NCI-H226 (cell line): Measurements from ENCODE around the gene OR9G1.
"Not testable (repeated sequence)": the region's sequence is repeated elsewhere in the genome, so short reads cannot be mapped to it uniquely, and the experiment has no call there.

ENCODE experiments used
- DNase-seq: peaks from one replicate; pipeline ENCODE4 v3.0.0-alpha.2; 2015

Gene OR9G1

GRCh38 chr11:56698795-56699194 lies at the start of gene OR9G1:
Gene OR9G1 (plus strand): TSS chr11:56699095. CDS start chr11:56700388, 1,293 bp downstream.
- DNase-seq = no peak

GRCh38 chr11:56659755-56660154 lies 39.1 kb upstream of the OR9G1 start:
- DNase-seq = no peak

- no peak for DNase-seq
Observed at GRCh38 chr11:56663386-56663785, 35.5 kb upstream of the OR9G1 start, which contains the start of gene OR5AR1. Gene OR5AR1 (plus strand): TSS chr11:56663686. CDS start chr11:56663686, 0 bp downstream.

GRCh38 chr11:56670984-56671383 lies 27.9 kb upstream of the OR9G1 start:
- no peak for DNase-seq

GRCh38 chr11:56688554-56689100 lies 10.3 kb upstream of the OR9G1 start:
- no peak for DNase-seq

- DNase-seq = not testable (repeated sequence)
Observed at GRCh38 chr11:56691179-56691578, 7.7 kb upstream of the OR9G1 start.

GRCh38 chr11:56693428-56693827 lies 5.5 kb upstream of the OR9G1 start:
- no peak for DNase-seq

- DNase-seq = no peak
Observed at GRCh38 chr11:56700242-56700913, 1.5 kb downstream of the OR9G1 start.

GRCh38 chr11:56700914-56701485 lies 2.1 kb downstream of the OR9G1 start:
- no peak for DNase-seq

- no peak for DNase-seq
Observed at GRCh38 chr11:56705784-56706396, 7.0 kb downstream of the OR9G1 start.

GRCh38 chr11:56706486-56706885 lies 7.6 kb downstream of the OR9G1 start:
- no peak for DNase-seq

GRCh38 chr11:56714206-56714605 lies 15.3 kb downstream of the OR9G1 start:
- DNase-seq = no peak

- no peak for DNase-seq
Observed at GRCh38 chr11:56716379-56716854, 17.5 kb downstream of the OR9G1 start.

GRCh38 chr11:56720513-56720912 lies 21.6 kb downstream of the OR9G1 start:
- DNase-seq = no peak

- DNase-seq = no peak
Observed at GRCh38 chr11:56740107-56740506, 41.2 kb downstream of the OR9G1 start.

- DNase-seq = no peak
Observed at GRCh38 chr11:56740886-56741285, 42.0 kb downstream of the OR9G1 start.

GRCh38 chr11:56748597-56748996 lies 49.7 kb downstream of the OR9G1 start, which contains the start of gene OR9G4:
Gene OR9G4 (minus strand): TSS chr11:56748697. CDS start chr11:56743766, 4,931 bp downstream.
- DNase-seq = no peak

- no peak for DNase-seq
Observed at GRCh38 chr11:56750190-56750589, 51.3 kb downstream of the OR9G1 start.

GRCh38 chr11:56751480-56751879 lies 52.6 kb downstream of the OR9G1 start:
- no peak for DNase-seq
